Neural progenitor cell (in vitro differentiated cells): Measurements from ENCODE around the gene PLEKHA6. TPM values are rescaled to one million over a fixed set of nuclear protein-coding genes. Genes with fewer than 3 reads are reported as not detected.

Experiments
- DNase-seq: peaks from one replicate; pipeline ENCODE4 v3.0.0-alpha.2; 2016; ENCODE audit warnings: low spot score
- H2AFZ ChIP-seq: fragments of 200-600 bp; sonication (generic); replicated peaks from 2 replicates; pipeline ENCODE4 v1.6.1; 2016; ENCODE audit warnings: antibody characterized with exemption
- H3F3A ChIP-seq: fragments of 200-600 bp; sonication (generic); 2 replicates; pipeline ENCODE4 v1.6.1; 2016; ENCODE audit warnings: antibody characterized with exemption, low read depth
- H3K27ac ChIP-seq: fragments of 200-600 bp; sonication (generic); 2 replicates; pipeline ENCODE4 v1.5.1; 2016; ENCODE audit warnings: mild to moderate bottlenecking
- H3K27me3 ChIP-seq: fragments of 200-600 bp; sonication (generic); 2 replicates; pipeline ENCODE4 v1.6.1; 2016; ENCODE audit warnings: mild to moderate bottlenecking, moderate library complexity
- H3K36me3 ChIP-seq: fragments of 200-600 bp; sonication (generic); 2 replicates; pipeline ENCODE4 v1.5.1; 2016
- H3K4me1 ChIP-seq: fragments of 200-600 bp; sonication (generic); 2 replicates; pipeline ENCODE4 v1.6.1; 2016; ENCODE audit warnings: mixed run types
- H3K4me2 ChIP-seq: fragments of 200-600 bp; sonication (generic); 2 replicates; pipeline ENCODE4 v1.6.1; 2016
- H3K4me3 ChIP-seq: fragments of 200-600 bp; sonication (generic); 2 replicates; pipeline ENCODE4 v1.5.1; 2016
- H3K79me2 ChIP-seq: fragments of 200-600 bp; sonication (generic); 2 replicates; pipeline ENCODE4 v1.6.1; 2016; ENCODE audit warnings: low read depth
- H3K9ac ChIP-seq: fragments of 200-600 bp; sonication (generic); 2 replicates; pipeline ENCODE4 v1.6.1; 2016
- H3K9me3 ChIP-seq: fragments of 200-600 bp; sonication (generic); 2 replicates; pipeline ENCODE4 v1.5.1; 2016; ENCODE audit warnings: low read depth
- H4K20me1 ChIP-seq: fragments of 200-600 bp; sonication (generic); 2 replicates; pipeline ENCODE4 v1.6.1; 2016; ENCODE audit warnings: low read depth
- H3K27ac Mint-ChIP-seq: 3 replicates; pipeline ENCODE4 v1.8.0; 2021; ENCODE audit warnings: mixed read lengths
- H3K27me3 Mint-ChIP-seq: 2 replicates; pipeline ENCODE4 v1.8.0; 2022; ENCODE audit warnings: low read depth, mild to moderate bottlenecking, inconsistent platforms, moderate library complexity, mixed read lengths; ENCODE audit not compliant: insufficient read depth
- H3K36me3 Mint-ChIP-seq: 3 replicates; pipeline ENCODE4 v1.8.0; 2021; ENCODE audit warnings: mixed read lengths
- H3K4me1 Mint-ChIP-seq: 3 replicates; pipeline ENCODE4 v1.8.0; 2021; ENCODE audit warnings: mixed read lengths
- H3K4me3 Mint-ChIP-seq: 3 replicates; pipeline ENCODE4 v1.8.0; 2021; ENCODE audit warnings: mild to moderate bottlenecking, moderate library complexity, mixed read lengths
- H3K9me3 Mint-ChIP-seq: 3 replicates; pipeline ENCODE4 v1.8.0; 2020; ENCODE audit warnings: mixed read lengths
- CTCF ChIP-seq: fragments of 200-600 bp; sonication (generic); IDR thresholded peaks from 2 replicates; pipeline ENCODE4 v1.5.1; 2017; ENCODE audit warnings: antibody characterized with exemption, mild to moderate bottlenecking
- EZH2 ChIP-seq: fragments of 200-600 bp; sonication (generic); IDR thresholded peaks from 2 replicates; pipeline ENCODE4 v1.6.1; 2017; ENCODE audit warnings: antibody characterized with exemption, mild to moderate bottlenecking, moderate library complexity
- EZH2phosphoT487 ChIP-seq: fragments of 200-600 bp; sonication (generic); IDR thresholded peaks from 2 replicates; pipeline ENCODE4 v1.6.1; 2017; ENCODE audit warnings: antibody characterized with exemption
- total RNA-seq: library from RNA; depleted of rRNA; stranded (reverse); fragments of >200 nt; gene quantifications from 2 replicates; pipeline ENCODE4 v1.2.3, GENCODE V29; 2015; ENCODE audit warnings: low replicate concordance

Gene PLEKHA6
- total RNA-seq, 1 donor from 2014 or later, result 0.58 TPM

- Mint-ChIP-seq H3K27me3 (no peaks in the 10 kb centered on the region), H3K27ac (no peak overlapping the region), H3K36me3 (peaks cover 6% of the 10 kb centered on the region), H3K4me3 (no peak overlapping the region), H3K9me3 (no peaks in the 10 kb centered on the region), H3K4me1 (peaks cover 3% of the 10 kb centered on the region)
- Histone ChIP-seq H3K27ac (no peak overlapping the region), H3K36me3 (peaks cover 4% of the 10 kb centered on the region), H3K9ac (no peak overlapping the region), H3F3A (peaks cover 9% of the 10 kb centered on the region), H3K4me1 (no peaks in the 10 kb centered on the region), H3K4me2 (no peak overlapping the region), H3K4me3 (no peak overlapping the region), H2AFZ (no peak overlapping the region), H3K9me3 (no peaks in the 10 kb centered on the region), H3K27me3 (no peaks in the 10 kb centered on the region), H3K79me2 (peaks cover 26% of the 10 kb centered on the region), H4K20me1 (peaks cover 14% of the 10 kb centered on the region)
- no peak for DNase-seq
- TF ChIP-seq EZH2, result no peak
Measured at GRCh38 chr1:204400882-204401510, 41.3 kb upstream of the PLEKHA6 start.

- no peaks in the 10 kb centered on the region for H3K27me3 Mint-ChIP-seq
- peaks cover 2% of the 10 kb centered on the region for H3K79me2 ChIP-seq
- peak; percentile 89 for DNase-seq
- no peak overlapping the region for H3K9ac ChIP-seq
- H3K9me3 Mint-ChIP-seq, result no peaks in the 10 kb centered on the region
- no peak overlapping the region for H3K4me2 ChIP-seq
- H3K36me3 Mint-ChIP-seq, result no peaks in the 10 kb centered on the region
- TF ChIP-seq CTCF, result peak; percentile 91
- TF ChIP-seq EZH2, result no peak
- H3K4me3 ChIP-seq, result no peak overlapping the region
- no peak overlapping the region for H3K4me3 Mint-ChIP-seq
- no peak overlapping the region for H2AFZ ChIP-seq
- no peaks in the 10 kb centered on the region for H4K20me1 ChIP-seq
- no peak overlapping the region for H3K27ac ChIP-seq
- no peak overlapping the region for H3K27ac Mint-ChIP-seq
- H3K36me3 ChIP-seq, result no peaks in the 10 kb centered on the region
- no peaks in the 10 kb centered on the region for H3K9me3 ChIP-seq
- H3K27me3 ChIP-seq, result peaks cover 5% of the 10 kb centered on the region
- no peaks in the 10 kb centered on the region for H3K4me1 Mint-ChIP-seq
- H3F3A ChIP-seq, result peaks cover 9% of the 10 kb centered on the region
- no peaks in the 10 kb centered on the region for H3K4me1 ChIP-seq
Measured at GRCh38 chr1:204398197-204399125, 38.7 kb upstream of the PLEKHA6 start.

GRCh38 chr1:204396015-204396583 is 36.4 kb upstream of the PLEKHA6 start:
- H3K27me3 ChIP-seq, result peaks cover 15% of the 10 kb centered on the region
- H3K9me3 Mint-ChIP-seq, result no peaks in the 10 kb centered on the region
- no peak overlapping the region for H3K4me3 ChIP-seq
- no peak overlapping the region for H2AFZ ChIP-seq
- H3K79me2 ChIP-seq, result no peaks in the 10 kb centered on the region
- no peaks in the 10 kb centered on the region for H3K36me3 Mint-ChIP-seq
- no peaks in the 10 kb centered on the region for H3K36me3 ChIP-seq
- no peak overlapping the region for H3K9ac ChIP-seq
- H3K27ac ChIP-seq, result no peak overlapping the region
- no peaks in the 10 kb centered on the region for H4K20me1 ChIP-seq
- no peak for TF ChIP-seq EZH2phosphoT487
- TF ChIP-seq EZH2, result no peak
- TF ChIP-seq CTCF, result no peak
- no peak for DNase-seq
- no peak overlapping the region for H3K4me2 ChIP-seq
- H3K4me1 Mint-ChIP-seq, result no peaks in the 10 kb centered on the region
- no peak overlapping the region for H3K27ac Mint-ChIP-seq
- H3F3A ChIP-seq, result peaks cover 6% of the 10 kb centered on the region
- H3K4me3 Mint-ChIP-seq, result no peak overlapping the region
- no peaks in the 10 kb centered on the region for H3K9me3 ChIP-seq
- H3K27me3 Mint-ChIP-seq, result no peaks in the 10 kb centered on the region
- H3K4me1 ChIP-seq, result no peaks in the 10 kb centered on the region
